ENCODE data around the gene AGRP. TPM values are rescaled to one million over a fixed set of nuclear protein-coding genes. Genes with fewer than 3 reads are reported as not detected.

AGRP gene
- total RNA-seq, 1 experiment from 2014 or later: not detected

GRCh38 chr16:67470359-67470758 is 13.0 kb downstream of the AGRP start:
- Histone ChIP-seq H2BK20ac (ENCODE audit: low read depth, low read length, poor library complexity, severe bottlenecking) (no peak overlapping the region), H4K8ac (replicated peaks; ENCODE audit: insufficient read length, low read depth, low read length) (no peak overlapping the region), H3T11ph (ENCODE audit: low read length) (no peak overlapping the region), H3K4ac (ENCODE audit: low read depth, low read length) (no peak overlapping the region), H3K18ac (ENCODE audit: insufficient read length, low read depth, low read length) (no peak overlapping the region), H3K56ac (ENCODE audit: insufficient read length, low read depth, low read length) (no peak overlapping the region), H2BK120ac (ENCODE audit: low read depth, low read length, poor library complexity, severe bottlenecking) (no peak overlapping the region), H3K79me2 (ENCODE audit: insufficient read depth, low read length) (0 out of 2 replicates have a peak, but pooled peaks cover 3% of the 10 kb centered on the region), H4K5ac (ENCODE audit: insufficient read length, low read depth, low read length) (no peak overlapping the region), H3K9ac (ENCODE audit: extremely low read depth, insufficient read length, low read length) (no peak overlapping the region), H2AK5ac (ENCODE audit: insufficient read length, low read length) (no peak overlapping the region), H3K9me3 (ENCODE audit: control insufficient read depth, low read depth, low read length) (no peaks in the 10 kb centered on the region), H3K23ac (ENCODE audit: insufficient read length, low read depth, low read length) (no peak overlapping the region), H2AFZ (ENCODE audit: low read length) (no peak overlapping the region), H3K23me2 (ENCODE audit: insufficient read length, low read depth, low read length, poor library complexity, severe bottlenecking) (no peaks in the 10 kb centered on the region), H3K79me1 (ENCODE audit: insufficient read depth, low read depth, low read length, poor library complexity, severe bottlenecking) (peaks cover 5% of the 10 kb centered on the region), H2BK5ac (ENCODE audit: insufficient read length, low read length) (no peak overlapping the region), H4K20me1 (ENCODE audit: control insufficient read depth, insufficient read depth, insufficient read length) (no peaks in the 10 kb centered on the region), H4K91ac (ENCODE audit: insufficient read length, low read depth, low read length) (no peak overlapping the region), H3K27ac (ENCODE audit: insufficient read length, low read depth, low read length) (no peak overlapping the region), H3K14ac (ENCODE audit: insufficient read depth, low read length) (peak overlapping the region; percentile 13; the same call in 1 of the 2 replicates), H2BK12ac (ENCODE audit: insufficient read length, low read depth, low read length) (no peak overlapping the region), H3K27me3 (ENCODE audit: insufficient read depth, low read length) (no peaks in the 10 kb centered on the region), H3K4me1 (ENCODE audit: insufficient read depth, low read length) (no peaks in the 10 kb centered on the region), H3K4me2 (ENCODE audit: insufficient read depth, insufficient read length, low read length) (no peak overlapping the region), H2BK15ac (ENCODE audit: low read depth, low read length) (no peak overlapping the region)
- WGBS (ENCODE audit: extremely low coverage, insufficient read length, low lambda C conversion rate): no CpG with 5 or more reads among the region's 7 CpGs
- Mint-ChIP-seq H3K4me1 (peaks cover 3 to 4% of the 10 kb centered on the region in 2 experiments), H3K27me3 (ENCODE audit: low read depth) (no peaks in the 10 kb centered on the region), H3K27ac (no peak overlapping the region), H3K9me3 (no peaks in the 10 kb centered on the region), H3K36me3 (ENCODE audit: insufficient read depth in 1 of 3, low read depth in 3 of 3) (no peaks in the 10 kb centered on the region), H3K4me3 (no peak overlapping the region)
- DNase-seq: no peak
- TF ChIP-seq, protein P1, sequence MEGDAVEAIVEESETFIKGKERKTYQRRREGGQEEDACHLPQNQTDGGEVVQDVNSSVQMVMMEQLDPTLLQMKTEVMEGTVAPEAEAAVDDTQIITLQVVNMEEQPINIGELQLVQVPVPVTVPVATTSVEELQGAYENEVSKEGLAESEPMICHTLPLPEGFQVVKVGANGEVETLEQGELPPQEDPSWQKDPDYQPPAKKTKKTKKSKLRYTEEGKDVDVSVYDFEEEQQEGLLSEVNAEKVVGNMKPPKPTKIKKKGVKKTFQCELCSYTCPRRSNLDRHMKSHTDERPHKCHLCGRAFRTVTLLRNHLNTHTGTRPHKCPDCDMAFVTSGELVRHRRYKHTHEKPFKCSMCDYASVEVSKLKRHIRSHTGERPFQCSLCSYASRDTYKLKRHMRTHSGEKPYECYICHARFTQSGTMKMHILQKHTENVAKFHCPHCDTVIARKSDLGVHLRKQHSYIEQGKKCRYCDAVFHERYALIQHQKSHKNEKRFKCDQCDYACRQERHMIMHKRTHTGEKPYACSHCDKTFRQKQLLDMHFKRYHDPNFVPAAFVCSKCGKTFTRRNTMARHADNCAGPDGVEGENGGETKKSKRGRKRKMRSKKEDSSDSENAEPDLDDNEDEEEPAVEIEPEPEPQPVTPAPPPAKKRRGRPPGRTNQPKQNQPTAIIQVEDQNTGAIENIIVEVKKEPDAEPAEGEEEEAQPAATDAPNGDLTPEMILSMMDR (conservative IDR thresholded peaks at IDR 0.05): no peak
